DND-41 (cell line): ENCODE results near the gene A3GALT2.

Source experiments
- ATAC-seq: fragments of 200-7000 bp; cut with Tn5 transposase; 3 replicates; pipeline ENCODE4 v1.9.1; 2021; ENCODE audit warnings: low read depth; ENCODE audit not compliant: insufficient read depth
- DNase-seq: peaks from one replicate; pipeline ENCODE4 v3.0.0-alpha.2; 2020
- H2AFZ ChIP-seq: 2 replicates; pipeline ENCODE4 v1.6.0; 2012; ENCODE audit warnings: low read depth, low read length
- H3K27ac ChIP-seq: 2 replicates; pipeline ENCODE4 v1.5.1; 2012; ENCODE audit warnings: low read length, inconsistent platforms
- H3K27me3 ChIP-seq: fragments of 200-600 bp; sonication (generic); 2 replicates; pipeline ENCODE4 v1.6.0; 2012; ENCODE audit warnings: low read length, mild to moderate bottlenecking, inconsistent platforms; ENCODE audit not compliant: insufficient read depth, poor library complexity
- H3K36me3 ChIP-seq: 2 replicates; pipeline ENCODE4 v1.5.1; 2012; ENCODE audit warnings: low read length, inconsistent platforms; ENCODE audit not compliant: insufficient read depth
- H3K4me1 ChIP-seq: 2 replicates; pipeline ENCODE4 v1.5.1; 2012; ENCODE audit warnings: mild to moderate bottlenecking, low read length; ENCODE audit not compliant: insufficient read depth
- H3K4me2 ChIP-seq: 2 replicates; pipeline ENCODE4 v1.6.0; 2012; ENCODE audit warnings: mild to moderate bottlenecking, moderate library complexity, low read length, inconsistent platforms; ENCODE audit not compliant: insufficient read depth
- H3K4me3 ChIP-seq, 2 experiments: fragments of 200-600 bp in 1 of 2; shearing (Covaris generic) in 1 of 2; 2 replicates each; pipeline ENCODE4 v1.5.1; 2012 to 2016; ENCODE audit warnings: inconsistent platforms in 2 of 2, low read length in 2 of 2, mild to moderate bottlenecking in 2 of 2, low read depth in 1 of 2, moderate library complexity in 1 of 2
- H3K79me2 ChIP-seq: 2 replicates; pipeline ENCODE4 v1.6.0; 2012; ENCODE audit warnings: low read length, inconsistent platforms; ENCODE audit not compliant: insufficient read depth
- H3K9ac ChIP-seq: 2 replicates; pipeline ENCODE4 v1.6.0; 2012; ENCODE audit warnings: low read depth, mild to moderate bottlenecking, inconsistent platforms, low read length, moderate library complexity
- H3K9me3 ChIP-seq: 2 replicates; pipeline ENCODE4 v1.5.1; 2012; ENCODE audit warnings: low read length, moderate library complexity, mild to moderate bottlenecking, inconsistent platforms; ENCODE audit not compliant: insufficient read depth, severe bottlenecking
- H4K20me1 ChIP-seq: 2 replicates; pipeline ENCODE4 v1.6.0; 2012; ENCODE audit warnings: low read length; ENCODE audit not compliant: insufficient read depth
- CTCF ChIP-seq: IDR thresholded peaks from 2 replicates; pipeline ENCODE4 v1.5.1; 2012; ENCODE audit warnings: borderline replicate concordance, low read length, moderate library complexity, mild to moderate bottlenecking; ENCODE audit not compliant: poor library complexity, severe bottlenecking; ENCODE audit errors: extremely low read depth
- EZH2 ChIP-seq: IDR thresholded peaks from 3 replicates; pipeline ENCODE4 v1.6.1; 2012; ENCODE audit warnings: borderline replicate concordance, low read depth, mild to moderate bottlenecking, moderate library complexity, low read length, inconsistent platforms; ENCODE audit not compliant: severe bottlenecking

The A3GALT2 gene

GRCh38 chr1:33306653-33307493, 14.0 kb downstream of the A3GALT2 start:
- Histone ChIP-seq H3K4me1 (no peaks in the 10 kb centered on the region), H3K4me3 (no peak overlapping the region), H3K9me3 (no peaks in the 10 kb centered on the region), H3K27ac (no peak overlapping the region), H3K79me2 (no peaks in the 10 kb centered on the region), H3K27me3 (no peaks in the 10 kb centered on the region), H3K36me3 (no peaks in the 10 kb centered on the region), H3K9ac (no peak overlapping the region), H3K4me2 (no peak overlapping the region), H2AFZ (no peak overlapping the region), H4K20me1 (no peaks in the 10 kb centered on the region)
- DNase-seq: no peak
- no peak for ATAC-seq
- no peak for TF ChIP-seq EZH2
- no peak for TF ChIP-seq CTCF

- TF ChIP-seq EZH2 (no peak), CTCF (no peak)
- no peak overlapping the region for H3K4me3 ChIP-seq
- no peak overlapping the region for H3K4me2 ChIP-seq
- no peaks in the 10 kb centered on the region for H3K4me1 ChIP-seq
- no peak overlapping the region for H3K9ac ChIP-seq
- ATAC-seq: no peak
- H4K20me1 ChIP-seq: no peaks in the 10 kb centered on the region
- peaks cover 1% of the 10 kb centered on the region; the same call in 1 of the 2 replicates for H3K36me3 ChIP-seq
- H3K27ac ChIP-seq: no peak overlapping the region
- DNase-seq: no peak
- H3K27me3 ChIP-seq: no peaks in the 10 kb centered on the region
- H3K9me3 ChIP-seq: no peaks in the 10 kb centered on the region
- no peak overlapping the region for H2AFZ ChIP-seq
- H3K79me2 ChIP-seq: no peaks in the 10 kb centered on the region
Observed at GRCh38 chr1:33305816-33306652, 14.9 kb downstream of the A3GALT2 start.

DNA sequence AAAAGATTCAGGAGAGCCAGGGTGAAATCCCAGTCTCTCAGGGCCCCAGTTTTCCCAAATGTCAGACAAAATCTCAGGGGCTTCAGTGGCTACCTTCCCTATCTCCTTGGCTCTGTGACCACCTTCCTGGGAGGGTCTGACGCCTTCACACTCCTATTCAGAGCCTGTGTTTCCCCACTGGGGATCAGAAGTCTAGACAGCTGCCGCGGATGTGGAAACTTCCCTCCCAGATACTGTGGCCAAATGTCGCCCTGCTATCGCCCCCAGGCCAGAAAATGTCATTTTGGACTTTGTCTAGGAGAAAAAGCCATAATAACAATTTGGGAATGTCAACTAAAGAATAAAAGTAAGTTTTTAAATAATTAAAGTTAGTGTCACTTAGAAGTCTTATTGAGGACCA, 15.9 kb downstream of the A3GALT2 start:
- no peaks in the 10 kb centered on the region for H3K79me2 ChIP-seq
- H3K4me2 ChIP-seq: no peak overlapping the region
- ATAC-seq: no peak
- no peak overlapping the region for H3K9ac ChIP-seq
- H3K27me3 ChIP-seq: no peaks in the 10 kb centered on the region
- no peak overlapping the region for H3K27ac ChIP-seq
- H4K20me1 ChIP-seq: no peaks in the 10 kb centered on the region
- H2AFZ ChIP-seq: no peak overlapping the region
- H3K4me3 ChIP-seq: no peak overlapping the region
- no peak for TF ChIP-seq CTCF
- no peak for TF ChIP-seq EZH2
- DNase-seq: no peak
- H3K36me3 ChIP-seq: peaks cover 10% of the 10 kb centered on the region
- H3K9me3 ChIP-seq: no peaks in the 10 kb centered on the region
- no peaks in the 10 kb centered on the region for H3K4me1 ChIP-seq
